HG03558 (cell line): ENCODE results near the gene MEX3A.
"Not testable (repeated sequence)": the region's sequence is repeated elsewhere in the genome, so short reads cannot be mapped to it uniquely, and the experiment has no call there.

Experiments
- ATAC-seq: cut with Tn5 transposase; IDR thresholded peaks from one replicate; pipeline ENCODE4 v1.9.1; 2021; ENCODE audit warnings: moderate number of reproducible peaks; ENCODE audit not compliant: unreplicated experiment; ENCODE audit errors: extremely low read depth

MEX3A gene

DNA sequence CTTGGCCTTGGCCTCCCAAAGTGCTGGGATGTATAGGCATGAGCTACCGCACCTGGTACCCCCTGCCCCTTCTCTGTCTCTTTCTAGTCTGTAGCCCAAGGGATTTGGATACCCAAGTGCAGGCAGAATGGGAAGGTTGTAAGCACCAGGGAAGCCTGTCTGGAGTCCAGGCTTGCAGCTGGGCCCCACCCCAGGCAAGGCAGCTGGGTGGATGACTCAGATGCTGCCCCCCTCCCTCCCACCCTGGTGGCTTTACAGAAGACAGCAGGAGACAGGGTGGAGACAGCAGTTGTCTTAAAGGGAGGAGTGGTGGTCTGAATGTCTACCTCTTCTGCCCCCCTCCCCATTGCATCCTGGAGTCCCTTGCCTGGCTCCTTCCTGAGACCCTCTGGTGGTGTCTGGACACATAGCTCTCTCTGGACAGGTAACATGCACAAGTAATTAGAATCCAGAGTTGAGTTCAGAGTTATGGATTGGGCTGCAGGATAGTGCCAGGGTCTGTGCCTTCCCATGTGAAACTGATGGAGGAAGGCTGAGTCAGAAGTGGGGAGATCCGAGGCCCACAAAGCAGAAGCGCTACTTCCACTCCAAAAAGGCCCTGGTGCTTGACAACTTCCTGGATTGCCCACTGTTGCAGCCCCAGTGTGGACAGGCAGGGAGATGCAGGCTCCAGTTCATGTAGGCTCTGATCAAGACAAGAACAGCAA lies 37.4 kb upstream of the MEX3A start:
- ATAC-seq: no peak

- no peak for ATAC-seq
These were observed 36.1 kb upstream of the MEX3A start for GRCh38 chr1:156118177-156118868.

- ATAC-seq: no peak
These were observed 35.3 kb upstream of the MEX3A start for GRCh38 chr1:156117414-156118176.

GRCh38 chr1:156116731-156117130 lies 34.5 kb upstream of the MEX3A start:
- not testable (repeated sequence) for ATAC-seq

GRCh38 chr1:156115514-156116374 lies 33.5 kb upstream of the MEX3A start:
- ATAC-seq: no peak

DNA sequence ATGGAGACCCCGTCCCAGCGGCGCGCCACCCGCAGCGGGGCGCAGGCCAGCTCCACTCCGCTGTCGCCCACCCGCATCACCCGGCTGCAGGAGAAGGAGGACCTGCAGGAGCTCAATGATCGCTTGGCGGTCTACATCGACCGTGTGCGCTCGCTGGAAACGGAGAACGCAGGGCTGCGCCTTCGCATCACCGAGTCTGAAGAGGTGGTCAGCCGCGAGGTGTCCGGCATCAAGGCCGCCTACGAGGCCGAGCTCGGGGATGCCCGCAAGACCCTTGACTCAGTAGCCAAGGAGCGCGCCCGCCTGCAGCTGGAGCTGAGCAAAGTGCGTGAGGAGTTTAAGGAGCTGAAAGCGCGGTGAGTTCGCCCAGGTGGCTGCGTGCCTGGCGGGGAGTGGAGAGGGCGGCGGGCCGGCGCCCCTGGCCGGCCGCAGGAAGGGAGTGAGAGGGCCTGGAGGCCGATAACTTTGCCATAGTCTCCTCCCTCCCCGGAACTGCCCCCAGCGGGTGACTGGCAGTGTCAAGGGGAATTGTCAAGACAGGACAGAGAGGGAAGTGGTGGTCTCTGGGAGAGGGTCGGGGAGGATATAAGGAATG lies 32.8 kb upstream of the MEX3A start:
- no peak for ATAC-seq

DNA sequence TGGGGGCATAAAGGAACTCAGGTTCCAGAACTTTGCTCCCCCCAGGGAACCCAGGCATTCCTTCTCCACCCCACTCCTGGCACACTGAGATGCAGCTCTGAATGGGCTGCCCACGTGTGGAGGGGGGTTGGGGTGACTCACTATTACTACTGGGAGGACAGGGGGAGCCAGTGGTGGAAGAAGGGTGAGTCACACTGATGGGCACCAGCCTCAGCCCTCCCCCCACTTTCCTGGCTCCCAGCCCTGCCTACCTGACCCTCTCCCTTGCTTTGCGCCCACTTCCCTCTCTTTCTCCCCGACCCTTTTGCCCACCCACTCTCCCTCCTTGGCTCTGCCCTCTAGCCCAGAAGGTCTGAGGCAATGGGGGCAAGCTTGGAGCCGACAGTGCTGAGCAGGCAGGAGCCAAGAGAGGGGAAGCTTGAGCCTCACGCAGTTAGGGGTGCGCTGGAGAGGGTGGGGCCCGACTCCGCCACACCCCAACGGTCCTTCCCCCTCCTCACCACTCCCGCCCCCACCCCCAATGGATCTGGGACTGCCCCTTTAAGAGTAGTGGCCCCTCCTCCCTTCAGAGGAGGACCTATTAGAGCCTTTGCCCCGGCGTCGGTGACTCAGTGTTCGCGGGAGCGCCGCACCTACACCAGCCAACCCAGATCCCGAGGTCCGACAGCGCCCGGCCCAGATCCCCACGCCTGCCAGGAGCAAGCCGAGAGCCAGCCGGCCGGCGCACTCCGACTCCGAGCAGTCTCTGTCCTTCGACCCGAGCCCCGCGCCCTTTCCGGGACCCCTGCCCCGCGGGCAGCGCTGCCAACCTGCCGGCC lies 32.0 kb upstream of the MEX3A start, which contains the start of gene LMNA:
TSS of gene LMNA (plus strand) at position 611 of the 818 bp plus-strand sequence. CDS start 208 bp downstream, outside the sequence.
- no peak for ATAC-seq

GRCh38 chr1:156113282-156113950 lies 31.2 kb upstream of the MEX3A start:
- no peak for ATAC-seq

- no peak for ATAC-seq
These were observed 30.2 kb upstream of the MEX3A start for GRCh38 chr1:156112276-156113137.

DNA sequence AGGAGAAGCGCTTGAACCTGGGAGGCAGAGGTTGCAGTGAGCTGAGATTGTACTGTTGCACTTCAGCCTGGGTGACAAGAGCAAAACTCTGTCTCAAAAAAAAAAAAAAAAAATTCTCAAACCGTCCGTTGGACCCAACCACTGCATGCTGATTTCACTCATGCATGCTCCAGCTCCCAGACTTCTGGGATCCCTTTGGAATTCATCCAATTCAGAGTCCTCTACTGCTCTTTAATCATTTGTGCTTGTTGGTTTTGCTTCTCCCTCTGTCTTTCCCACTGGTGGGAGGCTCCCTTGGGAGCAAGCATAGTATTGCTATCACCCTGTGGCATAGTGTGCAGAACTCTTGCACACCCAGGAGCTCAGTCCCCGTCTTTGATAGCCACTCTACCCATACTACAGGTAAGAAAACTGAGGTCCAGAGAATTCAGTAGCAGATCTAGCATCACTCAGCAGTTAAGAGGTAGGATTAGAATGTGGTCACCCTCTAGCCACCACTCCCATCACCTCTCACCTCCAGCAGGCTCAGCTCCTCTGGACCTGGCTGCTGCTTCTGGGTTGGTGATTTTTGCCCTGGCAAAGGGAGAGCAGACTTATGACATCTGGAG lies 29.2 kb upstream of the MEX3A start:
- ATAC-seq: no peak

GRCh38 chr1:156110252-156110651 lies 28.0 kb upstream of the MEX3A start:
- ATAC-seq: no peak

- no peak for ATAC-seq
These were observed 26.5 kb upstream of the MEX3A start for GRCh38 chr1:156108664-156109241.

DNA sequence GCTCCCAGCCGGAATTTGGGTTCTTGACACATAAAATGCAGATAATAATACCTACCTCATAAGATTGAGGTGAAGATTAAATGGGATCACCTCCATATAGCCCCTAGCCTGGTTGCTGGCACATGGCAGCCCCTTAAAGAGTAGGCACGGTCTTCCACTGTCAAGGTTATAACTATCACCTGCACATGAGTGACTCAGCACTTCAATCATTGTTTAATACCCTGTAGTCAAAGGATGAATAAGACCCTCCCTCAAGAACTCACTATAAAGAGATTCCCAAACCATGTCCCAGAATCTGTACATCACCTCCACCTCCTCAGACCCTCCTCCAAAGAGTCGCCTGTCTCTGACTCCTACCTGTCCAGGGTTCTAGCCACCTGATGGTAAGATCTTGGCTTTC lies 25.8 kb upstream of the MEX3A start:
- no peak for ATAC-seq

GRCh38 chr1:156106624-156107488 lies 24.6 kb upstream of the MEX3A start:
- peak; percentile 18 for ATAC-seq

DNA sequence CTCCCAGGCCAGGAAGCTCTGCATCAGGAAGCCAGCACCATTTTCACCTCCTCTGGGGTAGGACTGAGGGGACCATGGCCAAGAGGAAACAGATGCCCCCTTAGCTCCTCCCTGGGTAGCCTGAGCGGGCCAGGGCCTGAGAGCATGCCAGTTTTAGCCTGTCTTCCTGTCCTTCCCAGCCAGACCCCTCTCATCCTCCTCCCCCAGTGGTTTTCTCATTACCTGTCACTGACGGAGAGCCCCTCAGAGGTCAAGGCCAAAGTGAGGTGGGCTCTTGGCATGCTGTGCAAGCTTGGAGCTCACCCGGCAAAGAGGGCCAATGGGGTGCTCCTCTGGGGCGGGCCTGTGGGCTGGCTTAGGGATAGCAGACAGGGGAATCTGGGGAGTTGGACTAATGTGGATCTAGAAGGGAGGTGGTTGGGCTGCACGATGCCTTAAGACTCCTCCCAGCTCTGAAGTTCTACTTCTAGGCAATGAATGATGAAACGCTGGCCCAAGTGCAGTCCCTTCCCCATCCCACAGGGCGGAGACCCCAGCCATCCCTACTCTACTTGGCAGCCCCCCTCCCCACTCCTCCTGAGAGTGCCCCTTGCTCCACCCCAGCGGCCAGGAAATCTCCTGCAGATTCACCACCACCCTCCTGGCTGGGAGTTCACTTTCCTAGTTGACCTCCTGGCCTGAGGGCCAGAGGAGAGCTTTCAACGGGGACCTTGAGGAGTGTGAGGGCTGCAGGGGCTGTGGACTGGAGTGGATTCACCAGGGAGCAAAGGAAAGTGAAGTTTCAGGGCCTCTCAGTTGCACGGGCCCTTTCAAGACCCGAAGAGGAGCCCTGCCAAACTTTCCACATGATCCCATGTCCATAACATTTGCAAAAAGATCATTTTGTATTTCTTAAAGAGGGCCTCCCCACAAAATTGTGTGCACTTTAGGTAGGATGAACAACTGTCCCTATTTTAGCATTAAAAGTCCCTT lies 22.9 kb upstream of the MEX3A start:
- no peak for ATAC-seq
